ENCODE measurements around the gene C15orf39.

GRCh38 chr15:75212200-75212858 is 10.6 kb downstream of the C15orf39 start:
- no peak for TF ChIP-seq CTCF (IDR thresholded peaks at IDR 0.05; ENCODE audit: low read depth, low read length, poor library complexity, severe bottlenecking)
- TF ChIP-seq EZH2phosphoT487 (IDR thresholded peaks at IDR 0.05; ENCODE audit: borderline replicate concordance, low read length): no peak

Measured in DOHH2 (cell line).